D721Med (cell line): ENCODE measurements around the gene KIFC3.
"Not testable (repeated sequence)": the region's sequence is repeated elsewhere in the genome, so short reads cannot be mapped to it uniquely, and the experiment has no call there.

Source experiments
- DNase-seq: peaks from one replicate; pipeline ENCODE4 v3.0.0; 2011; ENCODE audit warnings: low spot score; ENCODE audit not compliant: insufficient read length
- FAIRE-seq: peaks from 2 replicates; lab custom pipeline; 2011; peaks lifted over from hg19 to GRCh38; lab: Jason Lieb, UNC
- CTCF ChIP-seq: IDR thresholded peaks from 2 replicates; pipeline ENCODE4 v1.5.1; 2012; ENCODE audit warnings: mild to moderate bottlenecking, control low read depth; ENCODE audit not compliant: insufficient read depth; ENCODE audit errors: missing control alignments

KIFC3 gene

DNA sequence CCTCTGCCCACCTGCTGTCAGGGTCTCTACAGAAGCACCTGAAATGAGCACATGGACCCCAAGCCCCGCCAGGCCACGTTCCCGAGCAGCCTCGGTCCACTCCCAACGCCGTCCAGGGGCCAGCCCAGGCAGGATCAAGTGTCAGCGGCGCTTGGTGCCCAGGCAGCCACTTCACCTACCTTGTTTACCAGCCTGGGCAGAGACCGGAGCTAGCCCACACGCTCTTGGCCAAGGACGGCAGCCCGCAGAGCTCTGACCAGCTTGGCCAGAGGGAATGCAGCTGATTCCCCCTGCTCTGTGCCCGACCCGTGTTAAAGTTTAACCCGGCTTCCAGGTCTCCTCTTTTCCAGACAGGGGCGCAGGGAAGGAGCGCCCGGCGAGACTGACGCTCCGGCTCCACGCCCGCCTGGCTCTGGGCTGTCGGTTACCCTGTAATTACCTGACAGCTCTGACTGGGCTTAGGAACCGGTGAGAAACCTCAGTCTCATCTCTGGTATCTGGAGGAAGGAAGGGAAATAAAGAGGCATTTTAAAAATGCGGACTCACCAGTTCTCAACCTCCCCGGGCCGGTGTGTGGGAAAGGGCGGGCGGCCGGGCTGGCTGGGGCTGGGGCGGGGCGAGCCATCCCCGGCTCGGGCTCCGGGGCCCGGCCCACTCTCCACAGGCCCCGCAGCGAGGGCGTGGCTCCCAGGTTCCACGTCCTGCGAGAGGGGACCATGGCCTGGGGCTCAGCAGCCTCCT, 4.6 kb downstream of the KIFC3 start:
- DNase-seq (no peak), FAIRE-seq (no peak)
- no peak for TF ChIP-seq CTCF

- FAIRE-seq (no peak), DNase-seq (no peak)
- TF ChIP-seq CTCF: no peak
These were observed 5.1 kb downstream of the KIFC3 start for GRCh38 chr16:57797216-57797525.

GRCh38 chr16:57796014-57796413, 6.3 kb downstream of the KIFC3 start:
- not testable (repeated sequence) for DNase-seq, FAIRE-seq

GRCh38 chr16:57795431-57795878, 6.8 kb downstream of the KIFC3 start:
- TF ChIP-seq CTCF: peak; percentile 54
- DNase-seq (no peak), FAIRE-seq (no peak)

- no peak for TF ChIP-seq CTCF
- FAIRE-seq (no peak), DNase-seq (no peak)
These were observed 7.4 kb downstream of the KIFC3 start for GRCh38 chr16:57794849-57795430.

DNA sequence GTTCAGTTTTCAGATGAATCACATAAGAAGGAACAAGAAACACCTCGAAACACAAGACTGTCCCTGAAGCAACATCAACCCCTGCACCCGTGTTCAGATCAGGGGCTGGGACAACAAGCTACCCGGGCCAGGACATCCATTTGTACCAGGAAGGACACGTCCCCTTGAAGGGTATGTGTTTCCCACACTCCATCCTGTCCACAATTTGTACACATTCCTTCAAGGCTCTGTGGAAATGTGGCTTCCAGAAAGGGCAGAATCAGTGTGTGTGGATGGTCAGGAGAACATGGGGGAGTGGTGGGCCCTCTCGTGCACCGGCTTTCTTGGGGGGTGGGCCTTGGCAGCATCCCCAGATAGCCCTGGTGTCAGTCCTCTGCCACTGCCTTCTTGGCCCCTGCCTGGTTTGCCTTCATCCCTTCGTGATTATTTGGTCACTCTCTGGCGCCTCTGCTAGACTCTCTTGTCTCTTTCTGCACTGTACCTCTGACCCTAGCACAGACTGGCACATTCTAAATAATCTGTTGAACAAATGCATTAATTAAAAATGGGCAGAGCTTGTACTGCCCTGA, 10.3 kb downstream of the KIFC3 start:
- no peak for FAIRE-seq

More for the DNA sequence above, 10.3 kb downstream of the KIFC3 start:
- DNase-seq: no peak
- no peak for TF ChIP-seq CTCF
